ENCODE measurements around the gene SIRT4. TPM values are rescaled to one million over a fixed set of nuclear protein-coding genes. Genes with fewer than 3 reads are reported as not detected.
"Not testable (repeated sequence)": the region's sequence is repeated elsewhere in the genome, so short reads cannot be mapped to it uniquely, and the experiment has no call there.

Gene SIRT4, protein sequence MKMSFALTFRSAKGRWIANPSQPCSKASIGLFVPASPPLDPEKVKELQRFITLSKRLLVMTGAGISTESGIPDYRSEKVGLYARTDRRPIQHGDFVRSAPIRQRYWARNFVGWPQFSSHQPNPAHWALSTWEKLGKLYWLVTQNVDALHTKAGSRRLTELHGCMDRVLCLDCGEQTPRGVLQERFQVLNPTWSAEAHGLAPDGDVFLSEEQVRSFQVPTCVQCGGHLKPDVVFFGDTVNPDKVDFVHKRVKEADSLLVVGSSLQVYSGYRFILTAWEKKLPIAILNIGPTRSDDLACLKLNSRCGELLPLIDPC
- total RNA-seq, result 1.1 and 2.5 TPM in 2 replicates

DNA sequence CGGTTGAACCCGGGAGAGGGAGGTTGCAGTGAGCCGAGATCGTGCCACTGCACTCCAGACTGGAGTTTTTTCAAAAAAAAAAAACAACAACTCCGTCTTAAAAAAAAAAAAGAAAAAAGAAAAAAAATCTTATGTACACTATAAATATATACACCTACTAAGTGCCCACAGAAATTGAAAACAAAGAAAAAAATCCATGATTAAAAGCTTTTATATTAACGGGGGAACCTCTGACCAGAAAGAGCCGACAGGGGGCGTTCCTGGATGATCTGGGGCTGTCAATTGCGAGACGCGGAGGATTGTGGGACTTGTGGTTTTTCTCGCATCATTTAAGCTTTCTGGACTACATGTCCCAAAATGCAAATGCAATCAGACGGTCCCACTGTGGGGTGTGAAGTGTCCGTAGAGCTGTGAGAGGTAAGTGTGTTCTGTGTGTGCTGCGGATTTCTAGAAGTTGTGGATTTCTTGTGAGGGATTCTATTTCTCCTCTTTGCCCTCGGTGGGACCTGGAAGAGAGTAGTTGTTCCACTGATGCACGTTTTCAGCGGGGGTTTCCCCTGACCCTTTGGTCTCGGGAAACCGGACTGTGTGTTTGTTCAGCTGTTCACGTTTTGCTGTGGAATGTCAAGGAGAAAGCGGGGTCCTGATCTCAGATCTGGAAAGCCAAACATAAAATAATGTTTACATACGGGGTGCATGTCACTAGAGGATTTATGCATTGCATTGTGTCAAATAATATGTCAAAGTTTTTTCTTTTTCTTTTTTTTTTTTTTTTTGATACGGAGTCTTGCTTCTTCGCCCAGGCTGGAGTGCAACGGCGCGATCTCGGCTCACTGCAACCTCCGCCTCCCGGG, at the start of gene SIRT4:
TSS of gene SIRT4 (plus strand) at position 360 of the 854 bp plus-strand sequence. CDS start 1,241 bp downstream, outside the sequence.
- peak; percentile 96 for DNase-seq
- Mint-ChIP-seq H3K36me3 (ENCODE audit: low read depth) (no peaks in the 10 kb centered on the region), H3K4me1 (peaks cover 8% of the 10 kb centered on the region), H3K9me3 (no peaks in the 10 kb centered on the region), H3K27ac (peak within 1 kb of the TSS; percentile 70), H3K27me3 (peaks cover 3% of the 10 kb centered on the region), H3K4me3 (peak within 1 kb of the TSS; percentile 89)
- intact Hi-C loops (cut with micrococcal nuclease), result loop anchor here (1.0 kb wide), 2 partner anchors 9 to 15 kb away; partner anchors contain the start of gene RNU4-1

DNA sequence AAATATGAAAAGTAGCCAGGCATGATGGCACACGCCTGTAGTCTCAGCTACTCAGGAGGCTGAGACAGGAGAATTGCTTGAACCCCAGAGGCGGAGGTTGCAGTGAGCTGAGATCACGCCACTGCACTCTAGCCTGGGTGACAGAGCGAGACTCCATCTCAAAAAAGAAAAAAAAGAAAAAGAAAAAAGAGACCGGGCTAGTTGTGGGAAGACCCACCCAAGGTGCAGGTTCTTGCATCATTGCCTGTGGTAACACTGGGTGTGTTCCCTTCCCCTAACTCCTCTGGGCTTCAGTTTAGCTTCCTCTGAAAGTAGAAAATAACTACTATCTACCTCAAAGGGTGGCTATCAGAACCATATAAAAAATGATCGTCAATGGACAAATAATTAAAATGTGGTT, 48.8 kb upstream of the SIRT4 start:
- peaks cover 36% of the 10 kb centered on the region for H3K36me3 Mint-ChIP-seq (ENCODE audit: low read depth)
- peak; percentile 87 for DNase-seq
- H3K27me3 Mint-ChIP-seq; H3K9me3 Mint-ChIP-seq; intact Hi-C loops (cut with micrococcal nuclease): not testable (repeated sequence)
- peak overlapping the region; percentile 67 for H3K4me3 Mint-ChIP-seq
- H3K27ac Mint-ChIP-seq, result peak overlapping the region; percentile 70
- peaks cover 74% of the 10 kb centered on the region for H3K4me1 Mint-ChIP-seq

DNA sequence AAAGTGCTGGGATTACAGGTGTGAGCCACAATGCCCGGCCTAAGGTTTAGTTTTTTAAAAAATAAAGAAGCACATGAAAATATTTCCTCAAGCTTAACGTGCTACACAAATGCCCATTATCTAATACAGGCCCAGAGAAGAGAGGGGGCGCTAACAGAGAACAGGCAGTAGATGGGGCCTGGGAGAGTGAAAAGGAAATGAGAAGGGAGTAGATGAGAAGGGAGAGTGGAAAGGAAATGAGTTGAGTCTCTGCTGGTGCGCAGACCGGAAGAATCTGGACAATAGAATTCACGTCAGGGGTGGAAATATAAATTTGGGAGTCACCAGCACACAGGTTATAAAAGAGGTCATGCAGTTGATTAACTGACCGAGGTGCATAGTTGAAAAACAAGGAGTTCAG, 47.3 kb upstream of the SIRT4 start:
- Mint-ChIP-seq H3K27ac (peak overlapping the region; percentile 81), H3K27me3 (no peaks in the 10 kb centered on the region), H3K4me1 (peaks cover 69% of the 10 kb centered on the region), H3K4me3 (peak overlapping the region; percentile 53), H3K9me3 (no peaks in the 10 kb centered on the region), H3K36me3 (ENCODE audit: low read depth) (peaks cover 24% of the 10 kb centered on the region)
- intact Hi-C loops (cut with micrococcal nuclease), result no loop called here
- peak; percentile 58 for DNase-seq

DNA sequence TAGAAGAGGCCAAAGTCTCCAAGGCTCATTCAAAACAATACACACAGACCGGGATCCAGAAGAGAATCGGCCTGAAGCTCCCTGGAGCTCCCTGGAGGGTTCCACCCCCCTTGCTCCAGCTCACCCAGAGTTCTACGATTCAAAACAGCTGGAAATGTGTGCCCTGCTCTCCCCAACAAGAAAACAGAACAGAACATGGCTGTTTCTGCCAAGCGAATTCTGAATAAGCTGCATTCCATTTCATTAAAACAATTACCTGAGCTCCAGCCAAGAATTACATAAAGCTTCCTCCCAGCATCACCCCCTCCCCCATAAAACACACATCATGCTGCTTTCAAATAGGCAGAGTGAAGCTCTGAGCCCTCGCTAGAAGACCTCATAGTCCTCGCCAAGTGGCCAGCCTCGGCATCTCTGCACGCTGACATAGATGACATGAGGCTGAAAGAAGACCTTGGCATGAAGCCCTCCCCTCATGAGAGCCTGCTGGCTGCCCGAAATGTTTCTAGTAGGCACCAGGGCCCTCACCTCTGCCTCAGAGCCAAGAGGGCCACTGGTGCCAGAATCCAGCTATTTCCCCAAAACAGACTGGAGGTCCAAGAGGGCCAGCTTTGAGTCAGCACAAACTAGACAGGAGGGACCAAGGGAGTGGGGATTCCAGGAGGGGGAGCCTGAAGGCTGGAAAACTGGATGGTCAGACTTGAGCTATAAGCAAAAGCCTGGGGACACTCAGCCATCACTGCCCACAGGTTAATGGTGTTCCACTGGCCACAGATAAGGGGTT, 44.9 kb upstream of the SIRT4 start:
- Mint-ChIP-seq H3K27ac (peak overlapping the region; percentile 66), H3K36me3 (ENCODE audit: low read depth) (peaks cover 14% of the 10 kb centered on the region), H3K4me3 (no peak overlapping the region), H3K4me1 (peaks cover 72% of the 10 kb centered on the region), H3K27me3 (no peaks in the 10 kb centered on the region), H3K9me3 (no peaks in the 10 kb centered on the region)
- DNase-seq, result no peak
- intact Hi-C loops (cut with micrococcal nuclease), result no loop called here

DNA sequence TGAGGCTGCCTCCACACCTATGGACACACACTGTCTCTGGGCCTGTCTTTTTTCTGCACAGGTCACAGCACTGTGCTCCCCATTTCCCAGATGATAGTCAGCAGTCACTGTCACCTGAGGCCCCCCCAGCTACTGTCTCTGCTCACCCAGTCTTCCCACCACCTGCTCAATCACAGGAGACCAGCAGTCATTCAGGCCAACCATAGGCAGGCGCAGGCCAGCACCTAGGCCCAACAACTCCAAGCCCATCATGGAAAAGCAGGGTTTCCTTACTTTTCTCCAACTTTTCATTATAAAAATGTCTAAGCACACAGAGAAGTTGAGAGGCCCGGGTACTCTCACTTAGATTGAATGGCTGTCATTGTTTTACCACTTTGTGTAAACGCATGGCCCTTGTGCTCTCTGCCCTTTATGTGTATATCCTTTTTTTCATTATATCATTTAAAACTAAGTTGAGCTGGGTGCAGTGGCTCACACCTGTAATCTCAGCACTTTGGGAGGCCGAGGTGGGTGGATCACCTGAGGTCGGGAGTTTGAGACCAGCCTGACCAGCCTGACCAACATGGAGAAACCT, 43.7 kb upstream of the SIRT4 start:
- H3K36me3 Mint-ChIP-seq (ENCODE audit: low read depth), result peaks cover 15% of the 10 kb centered on the region
- intact Hi-C loops (cut with micrococcal nuclease), result no loop called here
- no peak overlapping the region for H3K4me3 Mint-ChIP-seq
- no peak for DNase-seq
- H3K27me3 Mint-ChIP-seq, result no peaks in the 10 kb centered on the region
- H3K4me1 Mint-ChIP-seq, result peaks cover 72% of the 10 kb centered on the region
- H3K27ac Mint-ChIP-seq, result peak overlapping the region; percentile 0
- no peaks in the 10 kb centered on the region for H3K9me3 Mint-ChIP-seq

DNA sequence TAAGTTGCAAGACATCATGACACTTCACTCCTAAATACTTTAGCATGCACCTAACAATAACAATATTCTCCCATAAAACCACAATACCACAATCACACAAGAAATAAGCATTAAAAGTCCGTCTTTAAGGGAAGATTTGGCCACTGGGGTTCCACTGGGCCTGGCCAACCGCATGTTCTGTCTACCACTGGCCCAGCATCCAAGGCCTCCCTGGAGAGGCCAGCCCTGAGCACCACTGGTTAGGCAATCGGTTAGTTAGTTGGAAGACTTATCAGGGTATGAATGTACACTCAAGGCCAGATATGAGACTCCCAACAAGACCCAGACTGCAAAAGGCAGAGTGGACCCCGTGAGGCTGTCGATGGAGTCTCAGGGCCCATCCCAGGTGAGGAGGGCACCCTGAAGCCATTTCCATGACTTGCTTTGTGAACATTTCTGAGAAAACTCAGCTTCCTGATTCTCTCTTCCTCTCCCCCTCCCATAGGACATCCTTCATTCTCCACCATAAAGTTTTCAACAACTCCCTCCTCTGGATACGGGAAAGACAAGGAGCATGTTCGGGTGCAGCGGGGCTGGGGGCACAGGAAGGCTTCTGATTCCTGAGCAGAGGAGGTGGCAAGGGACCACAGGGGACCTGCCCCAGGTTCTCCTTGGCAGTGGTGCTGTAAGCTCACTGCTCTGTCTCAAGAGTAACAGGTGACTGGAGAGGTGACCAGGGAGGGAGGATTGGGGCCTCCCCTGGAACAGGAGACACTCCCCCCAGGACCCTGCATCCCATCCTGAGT, 42.5 kb upstream of the SIRT4 start:
- Mint-ChIP-seq H3K4me3 (peak overlapping the region; percentile 24), H3K36me3 (ENCODE audit: low read depth) (peaks cover 17% of the 10 kb centered on the region), H3K4me1 (peaks cover 76% of the 10 kb centered on the region), H3K9me3 (no peaks in the 10 kb centered on the region), H3K27ac (peak overlapping the region; percentile 29), H3K27me3 (no peaks in the 10 kb centered on the region)
- intact Hi-C loops (cut with micrococcal nuclease), result loop anchor here (10.0 kb wide), 1 partner anchor 145 kb away; the partner anchor contains the start of gene RAB35
- peak; percentile 58 for DNase-seq

DNA sequence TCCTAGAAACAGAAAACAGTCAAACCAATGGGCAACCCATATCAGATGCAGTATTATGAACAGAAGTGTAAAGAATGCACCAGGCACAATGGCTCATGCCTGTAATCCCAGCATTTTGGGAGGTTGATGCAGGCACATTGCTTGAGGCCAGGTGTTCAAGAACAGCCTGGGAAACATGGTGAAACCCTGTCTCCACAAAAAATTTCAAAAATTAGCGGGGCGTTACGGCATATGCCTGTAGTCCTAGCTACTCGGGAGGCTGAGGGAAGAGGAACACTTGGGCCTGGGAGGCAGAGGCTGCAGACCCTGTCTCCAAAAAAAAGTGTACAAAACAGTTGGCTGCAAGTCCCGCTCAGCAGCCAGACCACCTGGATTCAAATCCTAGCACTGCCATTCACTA, 41.5 kb upstream of the SIRT4 start:
- H3K27ac Mint-ChIP-seq, result no peak overlapping the region
- no peaks in the 10 kb centered on the region for H3K9me3 Mint-ChIP-seq

DNA sequence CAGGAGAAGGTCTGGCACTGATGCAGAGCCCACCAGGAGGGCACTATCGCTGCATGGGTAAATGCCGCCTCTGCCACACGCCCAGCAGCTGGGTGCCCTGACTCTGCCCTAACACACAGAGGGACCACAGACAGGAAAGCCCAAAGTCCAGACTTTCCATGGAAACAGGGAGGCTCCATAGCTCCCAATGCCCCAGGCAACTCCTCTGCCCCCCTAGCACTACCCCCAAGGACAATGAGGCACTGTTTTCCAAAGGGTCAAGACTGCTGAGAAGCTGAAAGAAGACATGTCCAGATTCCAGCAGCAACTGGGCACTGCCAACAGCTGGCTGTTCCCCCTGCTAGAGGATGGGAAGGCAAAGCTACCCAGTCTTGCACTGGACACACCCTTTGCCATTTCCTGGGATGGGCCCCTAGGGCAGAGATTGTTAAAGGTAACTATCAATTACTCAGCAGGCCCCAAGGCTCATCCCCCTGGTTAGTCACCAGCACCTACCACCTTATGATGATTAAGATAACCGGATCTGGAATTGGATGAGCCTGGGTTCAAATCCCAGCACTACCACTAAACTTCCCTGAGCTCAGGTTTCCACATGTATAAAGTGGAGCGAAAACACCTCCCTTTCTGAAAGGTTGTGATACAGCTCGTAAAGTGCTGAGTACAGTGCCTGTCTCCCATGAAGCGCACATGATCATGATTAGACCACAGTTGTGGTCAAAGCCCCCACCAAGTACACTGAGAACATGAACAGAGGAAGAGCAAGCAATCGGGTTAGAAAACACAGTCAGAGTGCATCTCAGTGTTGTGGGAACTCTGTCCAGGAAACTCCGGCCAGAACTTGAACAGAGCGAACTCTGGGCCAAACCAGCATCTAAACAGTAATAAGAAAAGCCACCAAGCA, 39.9 kb upstream of the SIRT4 start:
- Mint-ChIP-seq H3K27ac (peak overlapping the region; percentile 31), H3K36me3 (ENCODE audit: low read depth) (peaks cover 12% of the 10 kb centered on the region), H3K4me3 (peak overlapping the region; percentile 88), H3K4me1 (peaks cover 70% of the 10 kb centered on the region), H3K27me3 (peaks cover 1% of the 10 kb centered on the region), H3K9me3 (no peaks in the 10 kb centered on the region)
- peak; percentile 66 for DNase-seq
- intact Hi-C loops (cut with micrococcal nuclease), result loop anchor here (10.0 kb wide), 1 partner anchor 147 kb away; the partner anchor contains the start of gene RAB35

More for the DNA sequence above, 41.5 kb upstream of the SIRT4 start:
- H3K36me3 Mint-ChIP-seq (ENCODE audit: low read depth), result peaks cover 14% of the 10 kb centered on the region
- peaks cover 73% of the 10 kb centered on the region for H3K4me1 Mint-ChIP-seq
- H3K4me3 Mint-ChIP-seq, result peak overlapping the region; percentile 8
- no peaks in the 10 kb centered on the region for H3K27me3 Mint-ChIP-seq
- intact Hi-C loops (cut with micrococcal nuclease), result loop anchor here (10.0 kb wide), 1 partner anchor 146 kb away; the partner anchor contains the start of gene RAB35
- no peak for DNase-seq

DNA sequence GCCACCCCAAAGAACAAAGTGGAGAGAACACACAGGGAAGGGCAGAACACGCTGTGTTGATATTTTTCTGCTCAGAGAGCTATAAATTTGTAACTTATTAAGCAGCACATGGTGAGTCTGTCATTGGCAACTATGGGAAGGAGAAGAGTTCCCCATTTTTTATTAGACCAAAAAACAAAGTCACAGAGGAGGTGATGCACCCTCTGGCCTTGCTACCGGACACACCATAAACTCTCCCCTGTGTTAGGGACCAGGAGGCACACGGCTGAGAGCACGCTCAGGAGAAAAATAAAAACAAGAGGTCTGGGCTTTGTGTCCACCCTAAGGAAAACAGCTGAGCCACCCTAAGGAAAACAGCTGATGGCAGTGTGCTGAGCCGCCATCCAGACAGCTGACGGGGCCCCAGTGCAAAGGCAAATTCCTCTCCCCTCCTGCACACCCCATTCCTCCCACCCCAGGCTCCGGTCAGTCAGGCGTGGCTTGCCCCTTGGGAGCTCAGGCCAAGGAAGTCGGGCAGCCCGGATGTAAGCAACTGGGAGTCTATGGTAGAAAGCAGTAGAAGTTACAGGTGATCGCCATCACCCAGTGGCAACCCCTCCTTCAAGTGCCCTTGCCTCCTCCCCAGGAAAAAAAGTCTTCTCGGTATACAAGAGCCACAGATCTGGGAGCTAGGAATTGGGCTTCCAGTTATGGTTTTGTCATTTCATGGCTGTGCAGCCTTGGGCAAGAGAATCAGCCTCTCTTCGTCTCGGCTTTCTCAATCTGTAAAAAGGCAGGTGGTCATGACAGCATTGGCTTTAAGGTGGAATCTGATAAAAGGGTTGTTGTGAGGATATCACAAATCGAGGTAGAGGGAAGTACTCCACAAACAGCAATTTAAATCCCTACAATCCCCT, 39.0 kb upstream of the SIRT4 start:
- peaks cover 12% of the 10 kb centered on the region for H3K36me3 Mint-ChIP-seq (ENCODE audit: low read depth)
- H3K4me1 Mint-ChIP-seq, result peaks cover 63% of the 10 kb centered on the region
- peaks cover 1% of the 10 kb centered on the region for H3K27me3 Mint-ChIP-seq
- peak overlapping the region; percentile 88 for H3K4me3 Mint-ChIP-seq
- peak; percentile 58 for DNase-seq
- H3K9me3 Mint-ChIP-seq, result no peaks in the 10 kb centered on the region
- H3K27ac Mint-ChIP-seq, result peak overlapping the region; percentile 60
- intact Hi-C loops (cut with micrococcal nuclease), result loop anchor here (10.0 kb wide), 1 partner anchor 148 kb away; the partner anchor contains the start of gene RAB35

DNA sequence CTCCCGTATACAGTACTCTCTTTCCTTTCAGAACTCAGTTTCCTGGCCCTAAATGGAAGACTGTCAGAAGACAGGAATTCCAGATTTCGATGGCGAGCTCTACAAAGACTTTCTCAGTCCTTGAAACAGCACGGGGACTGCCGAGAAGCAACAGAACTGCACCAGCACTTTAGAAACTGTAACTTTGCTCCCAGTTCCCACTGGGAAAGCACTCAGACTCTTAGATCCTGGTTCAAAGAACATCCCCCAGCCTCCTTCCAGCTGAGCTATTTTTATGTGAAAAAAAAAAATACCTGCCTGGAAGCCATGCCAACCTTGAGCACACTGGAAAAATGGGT, 38.4 kb upstream of the SIRT4 start:
- intact Hi-C loops (cut with micrococcal nuclease), result loop anchor here (10.0 kb wide), 1 partner anchor 149 kb away; the partner anchor contains the start of gene RAB35

More for the DNA sequence above, 38.4 kb upstream of the SIRT4 start:
- Mint-ChIP-seq H3K4me3 (peak overlapping the region; percentile 88), H3K4me1 (peaks cover 60% of the 10 kb centered on the region), H3K9me3 (no peaks in the 10 kb centered on the region), H3K36me3 (ENCODE audit: low read depth) (peaks cover 10% of the 10 kb centered on the region), H3K27ac (peak overlapping the region; percentile 90), H3K27me3 (peaks cover 1% of the 10 kb centered on the region)
- no peak for DNase-seq
